Neural cell (in vitro differentiated cells): ENCODE results near the gene CD163L1.

Experiments used
- EZH2 ChIP-seq: fragments of 200-600, 300-800 bp; shearing (Covaris generic), sonication (generic); IDR thresholded peaks from 2 replicates; pipeline ENCODE4 v1.6.1; 2014; ENCODE audit warnings: antibody characterized with exemption, low read length, borderline replicate concordance, mild to moderate bottlenecking; ENCODE audit not compliant: insufficient read depth, poor library complexity, severe bottlenecking
- MXI1 ChIP-seq: fragments of 450-650 bp; conservative IDR thresholded peaks from 2 replicates; pipeline ENCODE4 v1.6.1; 2014; ENCODE audit warnings: antibody characterized with exemption, mild to moderate bottlenecking; ENCODE audit not compliant: poor library complexity, severe bottlenecking
- POLR2AphosphoS5 ChIP-seq: IDR thresholded peaks from 2 replicates; pipeline ENCODE4 v1.6.1; 2012
- SMC3 ChIP-seq: fragments of 450-650 bp; conservative IDR thresholded peaks from 2 replicates; pipeline ENCODE4 v1.6.1; 2014; ENCODE audit warnings: antibody characterized with exemption, mild to moderate bottlenecking, moderate library complexity; ENCODE audit not compliant: poor library complexity
- TAF1 ChIP-seq: IDR thresholded peaks from 2 replicates; pipeline ENCODE4 v1.6.1; 2012; ENCODE audit warnings: low read depth
- TF ChIP-seq, protein P1 (sequence below): fragments of 450-650 bp; IDR thresholded peaks from 2 replicates; pipeline ENCODE4 v1.5.1; 2014; ENCODE audit warnings: antibody characterized with exemption, mild to moderate bottlenecking, moderate library complexity; ENCODE audit not compliant: poor library complexity, severe bottlenecking

DNA sequence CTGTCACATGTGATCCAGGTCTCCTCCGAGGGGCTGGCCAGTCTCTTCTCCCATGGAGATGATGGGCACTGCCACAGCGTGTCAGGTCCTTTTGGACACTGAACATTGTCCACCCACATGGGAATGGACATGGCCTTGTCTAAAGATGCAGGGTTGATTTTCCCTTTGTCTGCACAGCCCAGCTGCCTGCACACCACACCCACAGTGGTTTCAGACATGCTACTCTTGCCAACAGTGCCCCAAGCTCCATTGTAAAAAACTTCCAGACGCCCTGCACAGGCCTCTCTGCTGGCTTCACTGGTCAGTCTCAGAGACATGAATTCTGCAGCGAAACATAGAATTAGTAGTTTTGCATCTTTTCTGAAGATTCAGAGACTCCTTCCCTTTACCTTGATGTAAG lies 41.1 kb upstream of the CD163L1 start:
- no peak for TF ChIP-seq SMC3
- TF ChIP-seq POLR2AphosphoS5: no peak
- no peak for TF ChIP-seq EZH2
- TF ChIP-seq, protein P1, sequence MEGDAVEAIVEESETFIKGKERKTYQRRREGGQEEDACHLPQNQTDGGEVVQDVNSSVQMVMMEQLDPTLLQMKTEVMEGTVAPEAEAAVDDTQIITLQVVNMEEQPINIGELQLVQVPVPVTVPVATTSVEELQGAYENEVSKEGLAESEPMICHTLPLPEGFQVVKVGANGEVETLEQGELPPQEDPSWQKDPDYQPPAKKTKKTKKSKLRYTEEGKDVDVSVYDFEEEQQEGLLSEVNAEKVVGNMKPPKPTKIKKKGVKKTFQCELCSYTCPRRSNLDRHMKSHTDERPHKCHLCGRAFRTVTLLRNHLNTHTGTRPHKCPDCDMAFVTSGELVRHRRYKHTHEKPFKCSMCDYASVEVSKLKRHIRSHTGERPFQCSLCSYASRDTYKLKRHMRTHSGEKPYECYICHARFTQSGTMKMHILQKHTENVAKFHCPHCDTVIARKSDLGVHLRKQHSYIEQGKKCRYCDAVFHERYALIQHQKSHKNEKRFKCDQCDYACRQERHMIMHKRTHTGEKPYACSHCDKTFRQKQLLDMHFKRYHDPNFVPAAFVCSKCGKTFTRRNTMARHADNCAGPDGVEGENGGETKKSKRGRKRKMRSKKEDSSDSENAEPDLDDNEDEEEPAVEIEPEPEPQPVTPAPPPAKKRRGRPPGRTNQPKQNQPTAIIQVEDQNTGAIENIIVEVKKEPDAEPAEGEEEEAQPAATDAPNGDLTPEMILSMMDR: no peak
- no peak for TF ChIP-seq TAF1
- no peak for TF ChIP-seq MXI1
